Astrocyte (in vitro differentiated cells and primary cell): ENCODE measurements around the gene DYRK1A.

Experiments used
- EZH2 ChIP-seq: IDR thresholded peaks from 2 replicates; pipeline ENCODE4 v1.6.1; 2012; ENCODE audit warnings: mild to moderate bottlenecking, low read length, inconsistent platforms; ENCODE audit not compliant: insufficient read depth
- TF ChIP-seq, protein P1 (sequence below): IDR thresholded peaks from 2 replicates; pipeline ENCODE4 v1.5.1; 2011; ENCODE audit warnings: low read depth, mild to moderate bottlenecking, inconsistent platforms, low read length, moderate library complexity; ENCODE audit not compliant: insufficient read depth

GRCh38 chr21:37511848-37512247 lies 145.3 kb downstream of the DYRK1A start:
- no peak for TF ChIP-seq EZH2
- TF ChIP-seq, protein P1, sequence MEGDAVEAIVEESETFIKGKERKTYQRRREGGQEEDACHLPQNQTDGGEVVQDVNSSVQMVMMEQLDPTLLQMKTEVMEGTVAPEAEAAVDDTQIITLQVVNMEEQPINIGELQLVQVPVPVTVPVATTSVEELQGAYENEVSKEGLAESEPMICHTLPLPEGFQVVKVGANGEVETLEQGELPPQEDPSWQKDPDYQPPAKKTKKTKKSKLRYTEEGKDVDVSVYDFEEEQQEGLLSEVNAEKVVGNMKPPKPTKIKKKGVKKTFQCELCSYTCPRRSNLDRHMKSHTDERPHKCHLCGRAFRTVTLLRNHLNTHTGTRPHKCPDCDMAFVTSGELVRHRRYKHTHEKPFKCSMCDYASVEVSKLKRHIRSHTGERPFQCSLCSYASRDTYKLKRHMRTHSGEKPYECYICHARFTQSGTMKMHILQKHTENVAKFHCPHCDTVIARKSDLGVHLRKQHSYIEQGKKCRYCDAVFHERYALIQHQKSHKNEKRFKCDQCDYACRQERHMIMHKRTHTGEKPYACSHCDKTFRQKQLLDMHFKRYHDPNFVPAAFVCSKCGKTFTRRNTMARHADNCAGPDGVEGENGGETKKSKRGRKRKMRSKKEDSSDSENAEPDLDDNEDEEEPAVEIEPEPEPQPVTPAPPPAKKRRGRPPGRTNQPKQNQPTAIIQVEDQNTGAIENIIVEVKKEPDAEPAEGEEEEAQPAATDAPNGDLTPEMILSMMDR: no peak
